Measurements from ENCODE around the gene MRPS10. TPM values are rescaled to one million over a fixed set of nuclear protein-coding genes. Genes with fewer than 3 reads are reported as not detected.

MRPS10 gene
- total and polyA plus RNA-seq, 12 donors, result 22.6 to 82.1 (median 58.2) TPM

DNA sequence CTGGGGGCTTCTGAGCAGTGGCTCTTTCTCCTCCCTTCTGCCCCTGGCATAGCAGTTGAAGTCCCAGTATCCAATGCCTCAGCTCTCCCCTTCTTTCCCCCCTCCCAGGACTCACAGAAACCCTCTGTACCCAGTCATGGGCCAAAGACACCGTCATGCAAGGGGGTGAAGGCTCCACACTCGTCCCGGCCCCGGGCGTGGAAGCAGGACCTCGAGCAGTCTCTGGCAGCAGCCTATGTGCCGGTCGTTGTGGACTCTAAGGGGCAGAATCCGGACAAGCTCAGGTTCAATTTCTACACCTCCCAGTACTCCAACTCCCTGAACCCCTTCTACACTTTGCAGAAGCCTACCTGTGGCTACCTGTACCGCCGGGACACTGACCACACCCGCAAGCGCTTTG, 54.8 kb downstream of the MRPS10 start:
- no peaks in the 10 kb centered on the region for H3K36me3 ChIP-seq
- peaks cover 0 to 3% (median 0%) of the 10 kb centered on the region in 9 donors for H3K4me1 ChIP-seq
- ATAC-seq (no peak), DNase-seq (no peak)
- 83 to 88% methylated on average over 13 of the region's 13 CpGs for WGBS, 2 donors
- TF ChIP-seq, protein P1, sequence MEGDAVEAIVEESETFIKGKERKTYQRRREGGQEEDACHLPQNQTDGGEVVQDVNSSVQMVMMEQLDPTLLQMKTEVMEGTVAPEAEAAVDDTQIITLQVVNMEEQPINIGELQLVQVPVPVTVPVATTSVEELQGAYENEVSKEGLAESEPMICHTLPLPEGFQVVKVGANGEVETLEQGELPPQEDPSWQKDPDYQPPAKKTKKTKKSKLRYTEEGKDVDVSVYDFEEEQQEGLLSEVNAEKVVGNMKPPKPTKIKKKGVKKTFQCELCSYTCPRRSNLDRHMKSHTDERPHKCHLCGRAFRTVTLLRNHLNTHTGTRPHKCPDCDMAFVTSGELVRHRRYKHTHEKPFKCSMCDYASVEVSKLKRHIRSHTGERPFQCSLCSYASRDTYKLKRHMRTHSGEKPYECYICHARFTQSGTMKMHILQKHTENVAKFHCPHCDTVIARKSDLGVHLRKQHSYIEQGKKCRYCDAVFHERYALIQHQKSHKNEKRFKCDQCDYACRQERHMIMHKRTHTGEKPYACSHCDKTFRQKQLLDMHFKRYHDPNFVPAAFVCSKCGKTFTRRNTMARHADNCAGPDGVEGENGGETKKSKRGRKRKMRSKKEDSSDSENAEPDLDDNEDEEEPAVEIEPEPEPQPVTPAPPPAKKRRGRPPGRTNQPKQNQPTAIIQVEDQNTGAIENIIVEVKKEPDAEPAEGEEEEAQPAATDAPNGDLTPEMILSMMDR (IDR thresholded peaks at IDR 0.05), result no peak
- no peak overlapping the region for H3K27ac ChIP-seq
- no peak overlapping the region for H3K4me3 ChIP-seq
- H3K9me3 ChIP-seq, result no peaks in the 10 kb centered on the region
- intact Hi-C loops (cut with DNase I), result no loop called here
- H3K27me3 ChIP-seq, result peaks cover 0 to 3% (median 0%) of the 10 kb centered on the region in 7 donors

GRCh38 chr6:42162384-42162783, 55.3 kb downstream of the MRPS10 start:
- TF ChIP-seq, protein P1 (IDR thresholded peaks at IDR 0.05), result no peak
- DNase-seq (no peak), ATAC-seq (no peak)
- Histone ChIP-seq H3K4me3 (no peak overlapping the region), H3K4me1 (peaks cover 0 to 3% (median 0%) of the 10 kb centered on the region in 9 donors), H3K9me3 (no peaks in the 10 kb centered on the region), H3K27ac (no peak overlapping the region), H3K36me3 (no peaks in the 10 kb centered on the region), H3K27me3 (peaks cover 0 to 3% (median 0%) of the 10 kb centered on the region in 7 donors)
- intact Hi-C loops (cut with DNase I), result no loop called here
- WGBS, 2 donors, result 48 to 55% methylated on average over 7 of the region's 7 CpGs

- TF ChIP-seq, protein P1 (IDR thresholded peaks at IDR 0.05), result no peak
- no peak overlapping the region for H3K4me3 ChIP-seq
- no peaks in the 10 kb centered on the region for H3K36me3 ChIP-seq
- 71 to 80% methylated on average over 4 of the region's 4 CpGs for WGBS, 2 donors
- peaks cover 0 to 3% (median 0%) of the 10 kb centered on the region in 9 donors for H3K4me1 ChIP-seq
- no peak overlapping the region for H3K27ac ChIP-seq
- ATAC-seq, result no peak
- H3K9me3 ChIP-seq, result no peaks in the 10 kb centered on the region
- no peak for DNase-seq
- H3K27me3 ChIP-seq, result peaks cover 0 to 3% (median 0%) of the 10 kb centered on the region in 7 donors
- intact Hi-C loops (cut with DNase I), result no loop called here
These were observed 58.1 kb downstream of the MRPS10 start for GRCh38 chr6:42159431-42160024.

DNA sequence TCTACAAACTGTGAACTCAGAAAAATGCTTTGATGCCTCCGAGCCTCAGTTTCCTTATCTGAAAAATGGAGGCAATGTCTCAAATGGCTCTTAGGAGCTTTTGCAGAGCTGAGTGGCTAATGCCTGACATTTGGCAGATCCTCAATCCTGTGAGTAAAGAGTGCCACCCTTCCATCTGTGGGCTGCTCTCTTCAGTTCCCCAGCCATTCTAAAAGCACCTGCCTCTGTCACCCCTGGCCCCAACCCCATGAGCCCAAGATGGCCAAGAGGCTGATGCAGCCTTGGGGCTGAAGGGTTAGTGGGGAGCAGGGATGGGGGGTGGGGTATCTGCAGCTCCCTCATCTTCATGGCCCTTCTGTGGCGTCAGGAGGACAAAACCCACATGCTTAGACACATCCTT, 59.0 kb downstream of the MRPS10 start:
- H3K36me3 ChIP-seq, result no peaks in the 10 kb centered on the region
- WGBS, 2 donors, result 72 to 73% methylated on average over 2 of the region's 2 CpGs
- H3K4me1 ChIP-seq, result peaks cover 0 to 3% (median 0%) of the 10 kb centered on the region in 9 donors
- TF ChIP-seq, protein P1 (IDR thresholded peaks at IDR 0.05), result no peak
- no peak overlapping the region for H3K27ac ChIP-seq
- H3K4me3 ChIP-seq, result no peak overlapping the region
- DNase-seq (no peak), ATAC-seq (no peak)
- peaks cover 0 to 3% (median 0%) of the 10 kb centered on the region in 7 donors for H3K27me3 ChIP-seq
- H3K9me3 ChIP-seq, result no peaks in the 10 kb centered on the region
- intact Hi-C loops (cut with DNase I), result no loop called here

All from heart right ventricle (tissue), 16 donors.